Neural crest cell (in vitro differentiated cells): ENCODE data around the gene ITPKC. TPM values are rescaled to one million over a fixed set of nuclear protein-coding genes. Genes with fewer than 3 reads are reported as not detected.
"Not testable (repeated sequence)": the region's sequence is repeated elsewhere in the genome, so short reads cannot be mapped to it uniquely, and the experiment has no call there.

Source experiments
- DNase-seq: peaks from one replicate; pipeline ENCODE4 v3.0.0; 2021; ENCODE audit warnings: low read depth, mixed read lengths, low spot score
- H3K27ac Mint-ChIP-seq: one replicate; pipeline ENCODE4 v1.8.0; 2021; ENCODE audit warnings: mild to moderate bottlenecking, mixed read lengths; ENCODE audit not compliant: unreplicated experiment
- H3K27me3 Mint-ChIP-seq: 2 replicates; pipeline ENCODE4 v1.8.0; 2021; ENCODE audit warnings: low read depth, mild to moderate bottlenecking, mixed read lengths
- H3K36me3 Mint-ChIP-seq: 2 replicates; pipeline ENCODE4 v1.8.0; 2021; ENCODE audit warnings: low read depth, mild to moderate bottlenecking, mixed read lengths
- H3K4me1 Mint-ChIP-seq: 2 replicates; pipeline ENCODE4 v1.8.0; 2021; ENCODE audit warnings: mixed read lengths
- H3K4me3 Mint-ChIP-seq: one replicate; pipeline ENCODE4 v1.8.0; 2021; ENCODE audit warnings: mild to moderate bottlenecking, mixed read lengths
- H3K9me3 Mint-ChIP-seq: 2 replicates; pipeline ENCODE4 v1.8.0; 2021; ENCODE audit warnings: mixed read lengths
- total RNA-seq: library from RNA; stranded (reverse); gene quantifications from 2 replicates; pipeline ENCODE4 v1.2.1, GENCODE V29; 2021
- TF ChIP-seq, protein P1 (sequence below): fragments of 200-600 bp; sonication (generic); conservative IDR thresholded peaks from 2 replicates; pipeline ENCODE4 v1.5.0; 2021; ENCODE audit warnings: antibody characterized with exemption, mild to moderate bottlenecking

The ITPKC gene
- total RNA-seq, 1 donor from 2014 or later, result 13.9 TPM

DNA sequence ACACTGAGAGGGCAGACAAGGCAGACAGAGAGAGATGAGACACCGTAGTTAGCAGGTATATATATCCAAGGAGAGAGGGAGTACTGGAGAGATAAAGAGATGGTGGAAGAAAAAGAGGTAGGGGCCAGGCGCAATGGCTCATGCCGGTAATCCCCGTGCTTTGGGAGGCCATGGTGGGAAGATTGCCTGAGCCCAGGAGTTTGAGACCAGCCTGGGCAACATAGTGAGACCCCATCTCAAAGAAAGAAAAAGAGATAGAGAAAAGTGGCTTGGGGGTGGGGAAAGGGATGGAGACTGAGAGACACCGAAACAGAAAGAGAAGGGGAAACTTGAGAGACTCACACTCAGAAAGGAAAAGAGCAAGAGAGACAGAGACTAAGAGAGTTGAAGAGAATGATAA lies 63.7 kb downstream of the ITPKC start:
- Mint-ChIP-seq H3K9me3 (no peaks in the 10 kb centered on the region), H3K4me1 (peaks cover 30% of the 10 kb centered on the region), H3K27me3 (no peaks in the 10 kb centered on the region), H3K36me3 (peaks cover 5% of the 10 kb centered on the region), H3K4me3 (peak overlapping the region; percentile 42), H3K27ac (no peak overlapping the region)
- TF ChIP-seq, protein P1, sequence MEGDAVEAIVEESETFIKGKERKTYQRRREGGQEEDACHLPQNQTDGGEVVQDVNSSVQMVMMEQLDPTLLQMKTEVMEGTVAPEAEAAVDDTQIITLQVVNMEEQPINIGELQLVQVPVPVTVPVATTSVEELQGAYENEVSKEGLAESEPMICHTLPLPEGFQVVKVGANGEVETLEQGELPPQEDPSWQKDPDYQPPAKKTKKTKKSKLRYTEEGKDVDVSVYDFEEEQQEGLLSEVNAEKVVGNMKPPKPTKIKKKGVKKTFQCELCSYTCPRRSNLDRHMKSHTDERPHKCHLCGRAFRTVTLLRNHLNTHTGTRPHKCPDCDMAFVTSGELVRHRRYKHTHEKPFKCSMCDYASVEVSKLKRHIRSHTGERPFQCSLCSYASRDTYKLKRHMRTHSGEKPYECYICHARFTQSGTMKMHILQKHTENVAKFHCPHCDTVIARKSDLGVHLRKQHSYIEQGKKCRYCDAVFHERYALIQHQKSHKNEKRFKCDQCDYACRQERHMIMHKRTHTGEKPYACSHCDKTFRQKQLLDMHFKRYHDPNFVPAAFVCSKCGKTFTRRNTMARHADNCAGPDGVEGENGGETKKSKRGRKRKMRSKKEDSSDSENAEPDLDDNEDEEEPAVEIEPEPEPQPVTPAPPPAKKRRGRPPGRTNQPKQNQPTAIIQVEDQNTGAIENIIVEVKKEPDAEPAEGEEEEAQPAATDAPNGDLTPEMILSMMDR, result no peak
- no peak for DNase-seq

DNA sequence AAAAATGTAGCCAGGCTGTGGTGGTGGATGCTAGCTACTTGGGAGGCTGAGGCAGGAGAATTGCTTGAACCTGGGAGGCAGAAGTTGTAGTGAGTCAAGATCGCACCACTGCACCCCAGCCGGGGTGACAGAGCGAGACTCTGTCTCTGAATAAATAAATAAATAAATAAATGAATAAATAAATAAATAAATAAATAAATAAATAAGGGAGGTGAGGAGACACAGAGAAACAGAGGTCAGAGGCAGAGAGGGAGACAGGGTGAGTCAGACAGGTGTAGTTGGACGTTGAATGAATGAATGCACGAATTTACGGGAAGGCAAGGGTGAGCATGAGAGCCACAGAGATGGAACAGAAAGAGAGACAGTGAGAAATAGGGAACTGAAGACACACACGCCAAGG lies 64.2 kb downstream of the ITPKC start:
- H3K9me3 Mint-ChIP-seq, result no peaks in the 10 kb centered on the region
- TF ChIP-seq, protein P1, result no peak
- H3K27me3 Mint-ChIP-seq, result no peaks in the 10 kb centered on the region
- H3K27ac Mint-ChIP-seq, result no peak overlapping the region
- no peak for DNase-seq
- no peak overlapping the region for H3K4me3 Mint-ChIP-seq
- H3K4me1 Mint-ChIP-seq, result peaks cover 28% of the 10 kb centered on the region
- H3K36me3 Mint-ChIP-seq, result peaks cover 5% of the 10 kb centered on the region

DNA sequence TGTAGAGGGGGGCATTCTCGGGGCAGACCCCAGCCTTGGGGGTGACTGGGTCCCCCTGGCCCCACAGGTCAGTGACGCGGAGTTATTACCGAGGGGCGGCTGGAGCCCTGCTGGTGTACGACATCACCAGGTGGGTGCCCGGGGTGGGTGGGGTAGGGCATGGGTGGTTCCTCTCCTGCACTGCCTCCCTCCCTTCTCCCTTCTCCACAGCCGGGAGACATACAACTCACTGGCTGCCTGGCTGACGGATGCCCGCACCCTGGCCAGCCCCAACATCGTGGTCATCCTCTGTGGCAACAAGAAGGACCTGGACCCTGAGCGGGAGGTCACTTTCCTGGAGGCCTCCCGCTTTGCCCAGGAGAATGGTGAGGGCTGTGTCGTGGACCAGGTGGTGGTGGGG lies 66.8 kb downstream of the ITPKC start:
- no peaks in the 10 kb centered on the region for H3K27me3 Mint-ChIP-seq
- H3K27ac Mint-ChIP-seq, result no peak overlapping the region
- peaks cover 8% of the 10 kb centered on the region for H3K4me1 Mint-ChIP-seq
- no peak overlapping the region for H3K4me3 Mint-ChIP-seq
- H3K36me3 Mint-ChIP-seq, result peaks cover 5% of the 10 kb centered on the region
- TF ChIP-seq, protein P1, result no peak
- DNase-seq, result no peak
- H3K9me3 Mint-ChIP-seq, result no peaks in the 10 kb centered on the region

DNA sequence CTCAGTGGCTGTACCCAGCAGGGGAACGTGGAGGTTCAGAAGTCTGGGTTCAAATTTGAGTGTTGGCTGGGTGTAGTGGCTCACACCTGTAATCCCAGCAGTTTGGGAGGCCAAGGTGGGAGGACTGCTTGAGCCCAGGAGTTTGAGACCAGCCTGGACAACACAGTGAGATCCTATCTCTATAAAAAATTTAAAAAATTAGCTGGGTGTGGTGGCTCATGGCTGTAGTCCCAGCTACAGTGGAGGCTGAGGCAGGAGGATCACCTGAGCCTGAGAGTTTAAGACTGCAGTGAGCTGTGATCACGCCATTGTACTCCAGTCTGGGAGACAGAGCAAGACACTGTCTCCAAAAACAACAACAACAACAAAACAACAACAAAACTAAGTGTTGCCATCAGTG lies 67.2 kb downstream of the ITPKC start:
- not testable (repeated sequence) for DNase-seq, H3K36me3 Mint-ChIP-seq, H3K4me1 Mint-ChIP-seq, H3K9me3 Mint-ChIP-seq, H3K4me3 Mint-ChIP-seq, H3K27me3 Mint-ChIP-seq, H3K27ac Mint-ChIP-seq

DNA sequence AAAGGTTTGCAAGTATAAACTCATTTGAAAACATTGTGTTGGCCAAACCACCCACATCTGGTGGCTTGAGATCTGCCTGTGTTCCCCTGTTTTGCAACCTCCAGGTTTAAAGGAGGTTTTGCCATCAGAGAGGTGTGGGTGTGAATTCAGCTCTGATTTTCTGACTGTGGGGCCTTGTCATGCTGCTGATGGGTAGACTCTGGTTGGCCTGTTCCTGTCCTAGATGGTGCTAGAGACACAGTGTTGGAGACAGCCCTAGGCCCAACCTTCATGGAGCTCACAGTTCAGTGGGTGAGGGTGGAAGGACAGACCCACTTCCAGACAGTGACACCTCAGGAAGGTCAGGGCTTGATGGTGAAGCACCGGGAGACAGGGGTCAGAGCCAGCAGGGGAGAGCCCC lies 68.6 kb downstream of the ITPKC start:
- Mint-ChIP-seq H3K36me3 (peaks cover 9% of the 10 kb centered on the region), H3K4me1 (no peaks in the 10 kb centered on the region), H3K9me3 (no peaks in the 10 kb centered on the region), H3K4me3 (no peak overlapping the region), H3K27me3 (no peaks in the 10 kb centered on the region), H3K27ac (no peak overlapping the region)
- DNase-seq, result no peak
- TF ChIP-seq, protein P1, result no peak

DNA sequence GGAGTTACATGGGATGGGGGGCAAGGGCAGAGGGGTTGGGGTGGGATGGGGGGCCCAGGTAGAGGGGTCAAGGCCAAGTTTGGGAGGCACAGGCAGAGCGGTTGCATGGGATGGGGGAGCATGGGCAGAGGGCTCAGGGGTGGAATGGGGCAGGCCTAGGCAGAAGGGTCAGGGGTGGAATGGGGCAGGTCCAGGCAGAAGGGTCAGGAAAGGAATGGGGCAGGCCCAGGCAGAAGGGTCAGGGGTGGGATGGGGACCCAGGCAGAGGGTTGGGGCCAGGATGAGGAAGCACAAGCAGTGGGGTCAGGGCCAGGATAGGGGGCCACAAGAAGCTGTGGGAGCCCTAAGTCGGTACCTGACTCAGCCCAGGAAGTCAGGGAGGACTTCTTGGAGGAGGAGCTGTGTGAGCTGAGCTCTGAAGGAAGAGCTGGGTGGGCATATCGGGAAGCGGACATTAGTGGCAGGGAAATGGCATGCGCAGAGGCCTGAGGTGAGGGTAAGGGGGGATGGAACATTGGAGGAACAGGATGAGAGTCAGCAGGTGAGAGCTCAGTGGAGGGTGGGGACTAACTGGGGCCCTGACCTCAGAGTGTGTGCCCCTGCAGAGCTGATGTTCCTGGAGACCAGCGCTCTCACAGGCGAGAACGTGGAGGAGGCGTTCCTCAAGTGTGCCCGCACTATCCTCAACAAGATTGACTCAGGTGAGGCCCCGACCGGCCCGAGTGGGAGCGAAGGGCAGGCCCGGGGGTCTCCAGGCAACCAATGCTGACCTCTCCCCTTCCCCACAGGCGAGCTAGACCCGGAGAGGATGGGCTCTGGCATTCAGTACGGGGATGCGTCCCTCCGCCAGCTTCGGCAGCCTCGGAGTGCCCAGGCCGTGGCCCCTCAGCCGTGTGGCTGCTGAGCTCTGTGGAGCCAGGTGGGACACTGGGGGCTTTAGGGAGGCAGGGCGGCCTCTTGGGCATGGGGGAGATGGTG lies 69.4 kb downstream of the ITPKC start:
- DNase-seq, result no peak
- no peaks in the 10 kb centered on the region for H3K27me3 Mint-ChIP-seq
- no peak overlapping the region for H3K4me3 Mint-ChIP-seq
- no peak overlapping the region for H3K27ac Mint-ChIP-seq
- peaks cover 8% of the 10 kb centered on the region for H3K36me3 Mint-ChIP-seq
- H3K4me1 Mint-ChIP-seq, result peaks cover 4% of the 10 kb centered on the region
- TF ChIP-seq, protein P1, result no peak
- no peaks in the 10 kb centered on the region for H3K9me3 Mint-ChIP-seq
